HL-60 (cell line): ENCODE measurements around the gene HK1.

Experiments
- GABPA ChIP-seq: IDR thresholded peaks from 2 replicates; pipeline ENCODE4 v1.6.1; 2012; ENCODE audit warnings: low read depth
- POLR2AphosphoS5 ChIP-seq: IDR thresholded peaks from 2 replicates; pipeline ENCODE4 v1.6.1; 2012; ENCODE audit warnings: low read depth
- SPI1 ChIP-seq: IDR thresholded peaks from 2 replicates; pipeline ENCODE4 v1.6.1; 2012; ENCODE audit warnings: low read depth, mild to moderate bottlenecking, borderline replicate concordance
- TF ChIP-seq, protein P1 (sequence below): IDR thresholded peaks from one replicate; pipeline ENCODE4 v1.5.1; 2011; ENCODE audit warnings: low read length, control low read depth, inconsistent platforms; ENCODE audit not compliant: insufficient read depth
- TF ChIP-seq, protein P2 (sequence below): IDR thresholded peaks from 2 replicates; pipeline ENCODE4 v1.6.1; 2012; ENCODE audit warnings: low read depth; ENCODE audit not compliant: insufficient replicate concordance

DNA sequence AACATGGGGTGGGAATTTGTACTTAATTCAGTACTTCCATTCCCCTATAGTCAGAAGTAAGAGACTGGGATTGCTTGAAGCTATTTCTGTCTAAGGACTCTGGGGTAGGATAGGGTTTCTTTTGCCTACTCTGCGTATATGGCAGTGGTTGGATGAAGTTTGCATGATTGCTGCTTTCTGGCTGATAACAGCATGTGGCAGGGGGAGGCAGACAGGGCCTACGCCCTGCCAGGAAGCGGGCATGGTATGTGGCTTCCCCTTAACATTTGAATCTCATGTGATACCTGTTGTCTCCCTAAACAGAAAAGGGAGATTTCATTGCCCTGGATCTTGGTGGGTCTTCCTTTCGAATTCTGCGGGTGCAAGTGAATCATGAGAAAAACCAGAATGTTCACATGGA, 81.3 kb downstream of the HK1 start:
- TF ChIP-seq, protein P1, sequence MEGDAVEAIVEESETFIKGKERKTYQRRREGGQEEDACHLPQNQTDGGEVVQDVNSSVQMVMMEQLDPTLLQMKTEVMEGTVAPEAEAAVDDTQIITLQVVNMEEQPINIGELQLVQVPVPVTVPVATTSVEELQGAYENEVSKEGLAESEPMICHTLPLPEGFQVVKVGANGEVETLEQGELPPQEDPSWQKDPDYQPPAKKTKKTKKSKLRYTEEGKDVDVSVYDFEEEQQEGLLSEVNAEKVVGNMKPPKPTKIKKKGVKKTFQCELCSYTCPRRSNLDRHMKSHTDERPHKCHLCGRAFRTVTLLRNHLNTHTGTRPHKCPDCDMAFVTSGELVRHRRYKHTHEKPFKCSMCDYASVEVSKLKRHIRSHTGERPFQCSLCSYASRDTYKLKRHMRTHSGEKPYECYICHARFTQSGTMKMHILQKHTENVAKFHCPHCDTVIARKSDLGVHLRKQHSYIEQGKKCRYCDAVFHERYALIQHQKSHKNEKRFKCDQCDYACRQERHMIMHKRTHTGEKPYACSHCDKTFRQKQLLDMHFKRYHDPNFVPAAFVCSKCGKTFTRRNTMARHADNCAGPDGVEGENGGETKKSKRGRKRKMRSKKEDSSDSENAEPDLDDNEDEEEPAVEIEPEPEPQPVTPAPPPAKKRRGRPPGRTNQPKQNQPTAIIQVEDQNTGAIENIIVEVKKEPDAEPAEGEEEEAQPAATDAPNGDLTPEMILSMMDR: no peak
- TF ChIP-seq, protein P2, sequence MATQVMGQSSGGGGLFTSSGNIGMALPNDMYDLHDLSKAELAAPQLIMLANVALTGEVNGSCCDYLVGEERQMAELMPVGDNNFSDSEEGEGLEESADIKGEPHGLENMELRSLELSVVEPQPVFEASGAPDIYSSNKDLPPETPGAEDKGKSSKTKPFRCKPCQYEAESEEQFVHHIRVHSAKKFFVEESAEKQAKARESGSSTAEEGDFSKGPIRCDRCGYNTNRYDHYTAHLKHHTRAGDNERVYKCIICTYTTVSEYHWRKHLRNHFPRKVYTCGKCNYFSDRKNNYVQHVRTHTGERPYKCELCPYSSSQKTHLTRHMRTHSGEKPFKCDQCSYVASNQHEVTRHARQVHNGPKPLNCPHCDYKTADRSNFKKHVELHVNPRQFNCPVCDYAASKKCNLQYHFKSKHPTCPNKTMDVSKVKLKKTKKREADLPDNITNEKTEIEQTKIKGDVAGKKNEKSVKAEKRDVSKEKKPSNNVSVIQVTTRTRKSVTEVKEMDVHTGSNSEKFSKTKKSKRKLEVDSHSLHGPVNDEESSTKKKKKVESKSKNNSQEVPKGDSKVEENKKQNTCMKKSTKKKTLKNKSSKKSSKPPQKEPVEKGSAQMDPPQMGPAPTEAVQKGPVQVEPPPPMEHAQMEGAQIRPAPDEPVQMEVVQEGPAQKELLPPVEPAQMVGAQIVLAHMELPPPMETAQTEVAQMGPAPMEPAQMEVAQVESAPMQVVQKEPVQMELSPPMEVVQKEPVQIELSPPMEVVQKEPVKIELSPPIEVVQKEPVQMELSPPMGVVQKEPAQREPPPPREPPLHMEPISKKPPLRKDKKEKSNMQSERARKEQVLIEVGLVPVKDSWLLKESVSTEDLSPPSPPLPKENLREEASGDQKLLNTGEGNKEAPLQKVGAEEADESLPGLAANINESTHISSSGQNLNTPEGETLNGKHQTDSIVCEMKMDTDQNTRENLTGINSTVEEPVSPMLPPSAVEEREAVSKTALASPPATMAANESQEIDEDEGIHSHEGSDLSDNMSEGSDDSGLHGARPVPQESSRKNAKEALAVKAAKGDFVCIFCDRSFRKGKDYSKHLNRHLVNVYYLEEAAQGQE: no peak
- TF ChIP-seq POLR2AphosphoS5 (no peak), GABPA (no peak), SPI1 (no peak)
